H1 (cell line): ENCODE measurements around the gene AP3D1.

Experiments used
- CHD1 ChIP-seq: IDR thresholded peaks from 2 replicates; pipeline ENCODE4 v1.6.1; 2012; ENCODE audit warnings: low read depth, low read length, improper control_type of control experiment
- CHD2 ChIP-seq: IDR thresholded peaks from 2 replicates; pipeline ENCODE4 v1.6.1; 2012; ENCODE audit warnings: low read length, improper control_type of control experiment
- CREB1 ChIP-seq: IDR thresholded peaks from 2 replicates; pipeline ENCODE4 v1.6.1; 2012; ENCODE audit warnings: inconsistent platforms
- EZH2 ChIP-seq: fragments of 200-600 bp; sonication (generic); IDR thresholded peaks from 2 replicates; pipeline ENCODE4 v1.7.1; 2012; ENCODE audit warnings: low read depth, mild to moderate bottlenecking, moderate library complexity, low read length, inconsistent platforms; ENCODE audit not compliant: severe bottlenecking
- FOSL1 ChIP-seq: IDR thresholded peaks from 2 replicates; pipeline ENCODE4 v1.6.1; 2011; ENCODE audit warnings: mild to moderate bottlenecking, low read depth, low read length, moderate library complexity; ENCODE audit not compliant: insufficient read depth
- HDAC2 ChIP-seq, 2 experiments: fragments of 300-600 bp in 1 of 2; sonication (generic) in 1 of 2; IDR thresholded peaks; 2 replicates each; pipeline ENCODE4 v1.6.1; 2011 to 2012; ENCODE audit warnings: low read depth in 2 of 2, low read length in 2 of 2, mild to moderate bottlenecking in 2 of 2, moderate library complexity in 2 of 2, borderline replicate concordance in 1 of 2, inconsistent platforms in 1 of 2
- POLR2A ChIP-seq, 2 experiments: IDR thresholded peaks; 1 replicate in 1 of 2; 2 replicates in 1 of 2; pipeline ENCODE4 v1.6.1; 2011; ENCODE audit warnings: low read depth in 2 of 2, low read length in 2 of 2, mild to moderate bottlenecking in 2 of 2; ENCODE audit errors: control extremely low read depth in 1 of 2
- RBBP5 ChIP-seq: IDR thresholded peaks from 2 replicates; pipeline ENCODE4 v1.7.1; 2012; ENCODE audit warnings: low read depth, mild to moderate bottlenecking, inconsistent platforms, low read length, moderate library complexity, borderline replicate concordance
- SIRT6 ChIP-seq: IDR thresholded peaks from one replicate; pipeline ENCODE4 v1.7.1; 2012; ENCODE audit warnings: low read length, inconsistent platforms
- SP1 ChIP-seq: IDR thresholded peaks from 2 replicates; pipeline ENCODE4 v1.6.1; 2011; ENCODE audit warnings: low read depth, low read length
- SRF ChIP-seq: IDR thresholded peaks from 2 replicates; pipeline ENCODE4 v1.6.1; 2011; ENCODE audit warnings: mild to moderate bottlenecking, low read depth, low read length, moderate library complexity
- SUZ12 ChIP-seq: fragments of 200-600 bp; sonication (generic); IDR thresholded peaks from 2 replicates; pipeline ENCODE4 v1.6.1; 2012; ENCODE audit warnings: mild to moderate bottlenecking, inconsistent platforms, low read length, moderate library complexity, mixed read lengths
- TCF12 ChIP-seq: IDR thresholded peaks from 2 replicates; pipeline ENCODE4 v1.6.1; 2011; ENCODE audit warnings: low read depth, mild to moderate bottlenecking, low read length
- TF ChIP-seq, protein P1 (sequence below), 3 experiments: IDR thresholded peaks; 1 replicate in 2 of 3; 2 replicates in 1 of 3; pipeline versions ENCODE4 v1.5.1 to v1.6.1; 2011; ENCODE audit warnings: low read length in 3 of 3, mild to moderate bottlenecking in 3 of 3, inconsistent platforms in 2 of 3, low read depth in 1 of 3, moderate library complexity in 1 of 3; ENCODE audit not compliant: insufficient read depth in 1 of 3; ENCODE audit errors: control extremely low read depth in 1 of 3

DNA sequence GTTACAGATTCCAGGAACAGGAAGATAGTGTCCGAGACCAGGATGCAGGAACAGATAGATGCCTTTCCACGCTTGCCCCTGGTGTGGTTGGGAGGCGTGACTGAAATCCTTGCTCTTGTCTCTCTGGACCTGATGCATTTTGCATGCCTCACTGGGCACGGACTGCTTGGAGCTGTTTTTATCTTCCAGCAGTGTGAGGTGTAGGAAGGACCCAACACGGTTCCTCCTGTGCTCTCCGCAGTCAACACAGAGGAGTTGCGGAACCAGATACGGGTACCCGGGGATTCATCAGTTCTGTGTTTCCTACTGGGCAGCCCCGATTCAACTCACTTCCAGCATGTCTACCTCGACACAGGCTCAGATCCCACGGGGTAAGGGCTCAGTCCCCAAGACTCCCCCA is 18.9 kb upstream of the AP3D1 start:
- no peak for TF ChIP-seq SRF
- TF ChIP-seq, protein P1, sequence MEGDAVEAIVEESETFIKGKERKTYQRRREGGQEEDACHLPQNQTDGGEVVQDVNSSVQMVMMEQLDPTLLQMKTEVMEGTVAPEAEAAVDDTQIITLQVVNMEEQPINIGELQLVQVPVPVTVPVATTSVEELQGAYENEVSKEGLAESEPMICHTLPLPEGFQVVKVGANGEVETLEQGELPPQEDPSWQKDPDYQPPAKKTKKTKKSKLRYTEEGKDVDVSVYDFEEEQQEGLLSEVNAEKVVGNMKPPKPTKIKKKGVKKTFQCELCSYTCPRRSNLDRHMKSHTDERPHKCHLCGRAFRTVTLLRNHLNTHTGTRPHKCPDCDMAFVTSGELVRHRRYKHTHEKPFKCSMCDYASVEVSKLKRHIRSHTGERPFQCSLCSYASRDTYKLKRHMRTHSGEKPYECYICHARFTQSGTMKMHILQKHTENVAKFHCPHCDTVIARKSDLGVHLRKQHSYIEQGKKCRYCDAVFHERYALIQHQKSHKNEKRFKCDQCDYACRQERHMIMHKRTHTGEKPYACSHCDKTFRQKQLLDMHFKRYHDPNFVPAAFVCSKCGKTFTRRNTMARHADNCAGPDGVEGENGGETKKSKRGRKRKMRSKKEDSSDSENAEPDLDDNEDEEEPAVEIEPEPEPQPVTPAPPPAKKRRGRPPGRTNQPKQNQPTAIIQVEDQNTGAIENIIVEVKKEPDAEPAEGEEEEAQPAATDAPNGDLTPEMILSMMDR (IDR thresholded peaks at IDR 0.05; ENCODE audit: control extremely low read depth in 1 of 3, insufficient read depth in 1 of 3, low read depth in 1 of 3, low read length in 3 of 3), result no peak
- no peak for TF ChIP-seq SUZ12
- no peak for TF ChIP-seq CHD1
- TF ChIP-seq POLR2A (IDR thresholded peaks at IDR 0.05; ENCODE audit: control extremely low read depth in 1 of 2, low read depth in 2 of 2, low read length in 2 of 2), result no peak
- TF ChIP-seq RBBP5, result no peak
- TF ChIP-seq SIRT6, result no peak
- no peak for TF ChIP-seq FOSL1
- no peak for TF ChIP-seq EZH2
- TF ChIP-seq HDAC2 (IDR thresholded peaks at IDR 0.05; ENCODE audit: borderline replicate concordance in 1 of 2, low read depth in 2 of 2, low read length in 2 of 2), result no peak
- no peak for TF ChIP-seq CREB1
- no peak for TF ChIP-seq CHD2
- no peak for TF ChIP-seq TCF12
- no peak for TF ChIP-seq SP1
